ENCODE results near the gene BRAF.

BRAF gene

DNA sequence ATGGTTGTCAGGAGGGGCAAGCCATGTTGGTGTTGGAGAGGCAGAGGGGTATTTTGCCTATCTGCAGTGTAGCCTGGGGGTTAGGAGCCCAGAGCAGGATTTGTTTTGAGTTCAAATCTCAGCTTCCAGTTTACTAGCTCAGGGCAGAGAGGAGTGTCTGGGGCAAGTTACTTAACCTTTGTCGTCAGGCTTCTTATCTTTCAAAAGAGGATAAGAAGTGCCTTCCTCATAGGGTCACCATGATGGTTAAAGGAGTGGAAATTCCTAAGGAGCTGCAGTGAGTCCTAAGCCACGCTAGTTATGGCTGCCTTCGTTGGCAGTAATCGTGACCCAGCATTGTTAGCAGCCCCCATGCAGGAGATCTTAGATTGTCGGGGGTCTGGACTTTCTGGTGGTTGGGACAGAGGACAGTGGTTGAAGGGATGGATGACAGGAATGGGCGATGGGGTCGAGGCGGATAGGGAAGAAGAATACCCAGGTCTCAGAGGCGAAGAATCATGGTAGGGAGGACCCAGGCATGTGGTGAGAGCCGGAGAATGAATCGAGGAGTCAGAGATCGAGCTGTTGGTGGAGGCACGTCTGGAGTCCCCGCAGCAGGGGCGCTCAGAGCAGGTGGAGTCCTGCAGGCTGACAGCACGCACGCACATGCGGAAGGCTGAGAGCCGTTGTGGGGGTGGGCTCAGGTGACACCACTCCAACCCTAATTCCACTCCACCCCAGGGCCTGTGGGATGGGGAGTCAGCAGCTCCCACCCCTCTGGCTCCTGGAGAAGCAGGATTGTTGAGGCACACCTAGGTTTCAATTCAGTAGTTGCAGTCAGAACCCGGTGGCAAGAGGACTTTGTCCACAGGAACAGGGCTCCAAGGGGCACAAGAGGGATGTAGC is 240.4 kb downstream of the BRAF start:
- no peak overlapping the region for H3K4me3 ChIP-seq (ENCODE audit: low read depth in 1 of 2, low read length in 1 of 2)
- H3K27me3 ChIP-seq: no peaks in the 10 kb centered on the region
- H3K9me3 ChIP-seq: no peaks in the 10 kb centered on the region
- H3K4me1 ChIP-seq (ENCODE audit: control insufficient read depth in 1 of 2, insufficient read depth in 1 of 2, low read depth in 1 of 2, low read length in 1 of 2): no peaks in the 10 kb centered on the region
- H3K27ac ChIP-seq: no peak overlapping the region
- TF ChIP-seq, protein P1, sequence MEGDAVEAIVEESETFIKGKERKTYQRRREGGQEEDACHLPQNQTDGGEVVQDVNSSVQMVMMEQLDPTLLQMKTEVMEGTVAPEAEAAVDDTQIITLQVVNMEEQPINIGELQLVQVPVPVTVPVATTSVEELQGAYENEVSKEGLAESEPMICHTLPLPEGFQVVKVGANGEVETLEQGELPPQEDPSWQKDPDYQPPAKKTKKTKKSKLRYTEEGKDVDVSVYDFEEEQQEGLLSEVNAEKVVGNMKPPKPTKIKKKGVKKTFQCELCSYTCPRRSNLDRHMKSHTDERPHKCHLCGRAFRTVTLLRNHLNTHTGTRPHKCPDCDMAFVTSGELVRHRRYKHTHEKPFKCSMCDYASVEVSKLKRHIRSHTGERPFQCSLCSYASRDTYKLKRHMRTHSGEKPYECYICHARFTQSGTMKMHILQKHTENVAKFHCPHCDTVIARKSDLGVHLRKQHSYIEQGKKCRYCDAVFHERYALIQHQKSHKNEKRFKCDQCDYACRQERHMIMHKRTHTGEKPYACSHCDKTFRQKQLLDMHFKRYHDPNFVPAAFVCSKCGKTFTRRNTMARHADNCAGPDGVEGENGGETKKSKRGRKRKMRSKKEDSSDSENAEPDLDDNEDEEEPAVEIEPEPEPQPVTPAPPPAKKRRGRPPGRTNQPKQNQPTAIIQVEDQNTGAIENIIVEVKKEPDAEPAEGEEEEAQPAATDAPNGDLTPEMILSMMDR (IDR thresholded peaks at IDR 0.05): no peak
- peaks cover 46% of the 10 kb centered on the region for H3K36me3 ChIP-seq

- Histone ChIP-seq H3K36me3 (peaks cover 50% of the 10 kb centered on the region), H3K4me3 (ENCODE audit: low read depth in 1 of 2, low read length in 1 of 2) (no peak overlapping the region), H3K27ac (no peak overlapping the region), H3K27me3 (no peaks in the 10 kb centered on the region), H3K9me3 (no peaks in the 10 kb centered on the region), H3K4me1 (ENCODE audit: control insufficient read depth in 1 of 2, insufficient read depth in 1 of 2, low read depth in 1 of 2, low read length in 1 of 2) (no peaks in the 10 kb centered on the region)
- TF ChIP-seq, protein P1 (IDR thresholded peaks at IDR 0.05): no peak
These were observed 241.1 kb downstream of the BRAF start for GRCh38 chr7:140683657-140684056.

DNA sequence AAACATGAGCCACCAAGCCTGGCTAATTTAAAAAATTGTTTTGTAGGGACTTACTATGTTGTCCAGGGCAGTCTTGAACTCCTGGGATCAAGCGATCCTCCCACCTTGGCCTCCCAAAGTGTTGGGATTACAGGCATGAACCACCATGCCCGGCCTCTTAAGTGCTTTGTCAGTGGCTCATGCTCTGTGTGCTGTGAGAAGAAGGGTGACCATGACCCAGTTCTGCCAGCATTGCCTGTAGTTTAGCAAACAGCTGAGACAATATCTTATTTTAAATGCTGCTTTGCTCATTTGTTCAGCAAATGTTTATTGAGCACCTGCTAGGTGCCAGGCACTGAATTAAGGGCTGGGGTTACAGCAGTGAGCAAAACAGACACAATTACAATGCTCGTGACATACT is 243.0 kb downstream of the BRAF start:
- Histone ChIP-seq H3K36me3 (peaks cover 40% of the 10 kb centered on the region), H3K27me3 (no peaks in the 10 kb centered on the region), H3K9me3 (no peaks in the 10 kb centered on the region), H3K4me1 (ENCODE audit: control insufficient read depth in 1 of 2, insufficient read depth in 1 of 2, low read depth in 1 of 2, low read length in 1 of 2) (no peaks in the 10 kb centered on the region), H3K4me3 (ENCODE audit: low read depth in 1 of 2, low read length in 1 of 2) (no peak overlapping the region), H3K27ac (no peak overlapping the region)
- TF ChIP-seq, protein P1 (IDR thresholded peaks at IDR 0.05): no peak

DNA sequence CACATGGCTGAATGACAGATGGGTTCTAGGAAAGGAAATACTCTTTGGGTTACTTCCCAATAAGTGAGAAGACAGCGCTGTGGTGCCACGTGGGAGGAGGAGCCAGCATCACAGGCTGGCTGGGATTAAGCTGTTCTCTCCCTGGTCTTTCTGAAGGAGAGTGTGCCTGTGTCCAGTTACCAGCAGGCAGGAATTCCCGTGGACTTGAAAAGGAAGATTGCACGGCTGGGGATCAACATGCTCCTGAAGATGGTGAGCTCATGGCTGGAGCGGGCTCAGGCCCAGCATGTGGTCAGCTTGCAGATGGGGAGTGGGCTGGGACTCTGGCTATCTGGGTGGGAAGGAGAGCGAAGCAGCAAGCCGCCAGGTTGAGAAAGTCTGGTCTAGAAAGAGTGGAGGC is 243.8 kb downstream of the BRAF start:
- H3K27me3 ChIP-seq: no peaks in the 10 kb centered on the region
- H3K9me3 ChIP-seq: no peaks in the 10 kb centered on the region
- H3K4me1 ChIP-seq (ENCODE audit: control insufficient read depth in 1 of 2, insufficient read depth in 1 of 2, low read depth in 1 of 2, low read length in 1 of 2): no peaks in the 10 kb centered on the region
- TF ChIP-seq, protein P1 (IDR thresholded peaks at IDR 0.05): no peak
- H3K36me3 ChIP-seq: peaks cover 39% of the 10 kb centered on the region
- no peak overlapping the region for H3K27ac ChIP-seq
- no peak overlapping the region for H3K4me3 ChIP-seq (ENCODE audit: low read depth in 1 of 2, low read length in 1 of 2)

DNA sequence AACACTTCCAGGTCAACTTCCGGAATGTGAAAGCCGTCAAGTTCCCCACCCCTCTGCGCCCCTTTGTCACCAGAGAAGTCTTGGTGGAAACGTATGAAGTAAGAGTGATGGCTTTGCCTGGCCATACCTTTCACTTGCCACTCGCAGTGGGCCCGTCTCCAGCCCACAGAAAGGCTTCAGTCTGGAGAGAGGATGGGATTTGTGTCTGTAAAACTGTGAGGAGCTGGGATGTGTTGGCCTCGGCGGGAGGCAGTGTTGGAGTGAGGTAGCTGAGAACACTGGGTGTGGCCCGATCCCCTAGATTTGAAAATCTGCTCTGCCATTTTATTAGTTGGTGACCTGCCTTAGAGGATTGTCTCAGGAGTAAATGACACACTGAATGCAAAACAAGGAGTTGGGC is 245.5 kb downstream of the BRAF start:
- no peak overlapping the region for H3K27ac ChIP-seq
- no peak overlapping the region for H3K4me3 ChIP-seq (ENCODE audit: low read depth in 1 of 2, low read length in 1 of 2)
- H3K36me3 ChIP-seq: peaks cover 33% of the 10 kb centered on the region
- TF ChIP-seq, protein P1 (IDR thresholded peaks at IDR 0.05): no peak
- peaks cover 6 to 12% of the 10 kb centered on the region in 2 experiments for H3K4me1 ChIP-seq (ENCODE audit: control insufficient read depth in 1 of 2, insufficient read depth in 1 of 2, low read depth in 1 of 2, low read length in 1 of 2)
- no peaks in the 10 kb centered on the region for H3K27me3 ChIP-seq
- no peaks in the 10 kb centered on the region for H3K9me3 ChIP-seq
